Upper lobe of right lung (tissue), 1 donor: Measurements from ENCODE around the gene C2orf72. TPM values are rescaled to one million over a fixed set of nuclear protein-coding genes. Genes with fewer than 3 reads are reported as not detected.

ENCODE experiments used
- ATAC-seq: fragments of 200-7000 bp; cut with Tn5 transposase; one replicate; pipeline ENCODE4 v1.9.1; 2020; ENCODE audit warnings: mild to moderate bottlenecking, moderate library complexity
- DNase-seq: peaks from one replicate; pipeline ENCODE4 v3.0.0-alpha.2; 2020
- H3K27ac ChIP-seq: fragments of 200-600 bp; one replicate; pipeline ENCODE4 v1.8.0; 2022
- H3K27me3 ChIP-seq: fragments of 200-600 bp; one replicate; pipeline ENCODE4 v1.8.0; 2022; ENCODE audit warnings: mild to moderate bottlenecking
- H3K36me3 ChIP-seq: fragments of 200-600 bp; one replicate; pipeline ENCODE4 v1.8.0; 2022
- H3K4me1 ChIP-seq: fragments of 200-600 bp; one replicate; pipeline ENCODE4 v1.8.0; 2022
- H3K4me3 ChIP-seq: fragments of 200-600 bp; one replicate; pipeline ENCODE4 v1.8.0; 2022; ENCODE audit warnings: mild to moderate bottlenecking
- H3K9me3 ChIP-seq: fragments of 200-600 bp; one replicate; pipeline ENCODE4 v1.8.0; 2022
- intact Hi-C: fragments of 100-400 bp; cut with DNase I; formaldehyde crosslinking; loops from one replicate; pipeline ENCODE4 v1.11.0; 2022
- total RNA-seq: library from RNA; stranded (reverse); fragmentation: NEBNext Ultra II Directional; extraction: Animal tissue kit (Norgen Biotek cat#: 25700); gene quantifications from one replicate; pipeline ENCODE4 v1.2.1, GENCODE V29; 2021
- TF ChIP-seq, protein P1 (sequence below): fragments of 200-600 bp; IDR thresholded peaks from one replicate; pipeline ENCODE4 v1.8.0; 2022; ENCODE audit warnings: antibody characterized with exemption
- donor health status: DM: no; HTN: yes; CAD: no; lungs with severe emphysema.

The C2orf72 gene
- total RNA-seq, 1 donor from 2014 or later = 1.5 TPM

DNA sequence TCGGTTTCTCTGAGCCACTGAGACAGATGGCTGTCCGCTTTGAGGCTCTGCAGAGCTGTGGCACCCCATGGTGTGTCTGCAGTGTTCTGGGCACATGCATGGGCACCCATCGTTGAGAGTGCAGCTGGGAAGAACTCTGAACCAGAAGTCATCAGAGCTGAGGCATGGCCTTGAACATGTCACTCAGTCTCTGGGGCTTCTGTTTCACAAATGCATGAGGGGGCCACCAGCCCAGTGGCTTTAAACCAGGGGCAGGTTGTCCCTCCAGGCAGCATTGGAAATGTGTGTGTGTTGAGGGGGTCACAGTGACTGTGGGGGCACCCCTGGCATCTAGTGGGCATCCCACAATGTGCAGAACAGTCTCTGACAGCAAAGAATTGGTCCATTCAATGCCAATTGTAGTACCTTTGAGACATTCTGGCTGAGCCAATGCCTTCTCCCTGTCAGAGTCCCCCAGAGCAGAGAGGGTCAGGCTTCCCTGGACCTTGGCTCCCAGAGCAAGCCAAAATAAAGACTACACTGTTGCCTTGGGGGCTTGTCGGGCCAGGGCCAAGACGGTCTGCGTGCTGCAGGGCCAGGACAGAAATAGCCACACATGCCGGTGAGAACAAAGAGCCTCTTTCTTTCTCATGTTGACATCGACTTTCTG lies 10.1 kb downstream of the C2orf72 start:
- ATAC-seq (no peak), DNase-seq (peak; percentile 37)
- Histone ChIP-seq H3K9me3 (no peaks in the 10 kb centered on the region), H3K27ac (no peak overlapping the region), H3K4me1 (peaks cover 3% of the 10 kb centered on the region), H3K27me3 (peaks cover 12% of the 10 kb centered on the region), H3K4me3 (no peak overlapping the region), H3K36me3 (no peaks in the 10 kb centered on the region)
- intact Hi-C loops = no loop called here
- TF ChIP-seq, protein P1, sequence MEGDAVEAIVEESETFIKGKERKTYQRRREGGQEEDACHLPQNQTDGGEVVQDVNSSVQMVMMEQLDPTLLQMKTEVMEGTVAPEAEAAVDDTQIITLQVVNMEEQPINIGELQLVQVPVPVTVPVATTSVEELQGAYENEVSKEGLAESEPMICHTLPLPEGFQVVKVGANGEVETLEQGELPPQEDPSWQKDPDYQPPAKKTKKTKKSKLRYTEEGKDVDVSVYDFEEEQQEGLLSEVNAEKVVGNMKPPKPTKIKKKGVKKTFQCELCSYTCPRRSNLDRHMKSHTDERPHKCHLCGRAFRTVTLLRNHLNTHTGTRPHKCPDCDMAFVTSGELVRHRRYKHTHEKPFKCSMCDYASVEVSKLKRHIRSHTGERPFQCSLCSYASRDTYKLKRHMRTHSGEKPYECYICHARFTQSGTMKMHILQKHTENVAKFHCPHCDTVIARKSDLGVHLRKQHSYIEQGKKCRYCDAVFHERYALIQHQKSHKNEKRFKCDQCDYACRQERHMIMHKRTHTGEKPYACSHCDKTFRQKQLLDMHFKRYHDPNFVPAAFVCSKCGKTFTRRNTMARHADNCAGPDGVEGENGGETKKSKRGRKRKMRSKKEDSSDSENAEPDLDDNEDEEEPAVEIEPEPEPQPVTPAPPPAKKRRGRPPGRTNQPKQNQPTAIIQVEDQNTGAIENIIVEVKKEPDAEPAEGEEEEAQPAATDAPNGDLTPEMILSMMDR = no peak

DNA sequence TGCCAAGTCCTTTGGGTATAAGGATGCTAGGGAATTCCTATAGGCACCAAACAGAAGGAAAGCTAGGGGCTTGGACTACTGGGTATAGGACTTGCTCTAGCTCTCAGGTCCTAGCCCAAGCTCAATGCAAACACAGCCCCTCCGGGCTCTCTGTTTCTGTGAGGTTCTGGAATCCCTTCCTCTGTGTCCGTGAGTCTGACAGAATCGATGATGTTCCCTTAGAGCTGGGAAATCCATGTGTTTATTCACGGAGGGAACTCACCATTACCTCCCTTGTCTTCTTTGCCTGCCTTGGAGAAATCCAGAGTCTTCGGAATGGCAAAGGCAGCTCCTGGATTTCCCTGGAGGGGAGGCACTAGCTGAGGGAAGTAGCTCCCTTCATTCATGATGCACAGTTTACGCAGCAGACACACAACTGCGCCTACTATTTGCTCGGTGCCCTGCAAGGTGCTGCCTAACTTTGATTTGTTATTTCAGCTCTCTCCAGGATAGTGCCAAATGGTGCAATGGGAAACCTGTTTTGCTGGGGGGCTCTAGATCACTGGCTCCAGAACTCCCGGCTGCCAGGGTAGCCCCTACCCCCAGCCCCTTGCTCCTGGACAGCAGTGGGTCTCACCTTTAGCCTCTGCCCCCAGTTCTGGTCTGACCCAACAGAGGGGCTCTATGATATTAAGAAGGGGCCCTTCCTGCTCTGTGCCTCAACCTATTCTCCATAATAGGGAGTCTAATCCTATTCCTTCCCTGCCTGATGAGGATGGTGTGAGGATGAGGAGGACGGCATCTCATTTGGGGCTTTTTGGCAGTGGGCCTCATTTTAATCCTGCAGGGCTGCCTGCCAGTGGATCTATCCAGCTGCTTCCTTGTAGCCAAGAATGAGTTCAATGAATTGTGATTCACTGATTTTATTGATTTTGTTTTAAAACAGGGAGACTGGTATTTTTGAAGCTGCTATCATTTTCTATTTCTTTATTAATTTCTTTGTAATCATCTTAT lies 10.9 kb downstream of the C2orf72 start:
- peaks cover 4% of the 10 kb centered on the region for H3K4me1 ChIP-seq
- DNase-seq = no peak
- intact Hi-C loops = no loop called here
- H3K4me3 ChIP-seq = no peak overlapping the region
- peaks cover 12% of the 10 kb centered on the region for H3K27me3 ChIP-seq
- H3K36me3 ChIP-seq = no peaks in the 10 kb centered on the region
- TF ChIP-seq, protein P1 = no peak
- H3K9me3 ChIP-seq = no peaks in the 10 kb centered on the region
- no peak overlapping the region for H3K27ac ChIP-seq
- ATAC-seq = no peak

DNA sequence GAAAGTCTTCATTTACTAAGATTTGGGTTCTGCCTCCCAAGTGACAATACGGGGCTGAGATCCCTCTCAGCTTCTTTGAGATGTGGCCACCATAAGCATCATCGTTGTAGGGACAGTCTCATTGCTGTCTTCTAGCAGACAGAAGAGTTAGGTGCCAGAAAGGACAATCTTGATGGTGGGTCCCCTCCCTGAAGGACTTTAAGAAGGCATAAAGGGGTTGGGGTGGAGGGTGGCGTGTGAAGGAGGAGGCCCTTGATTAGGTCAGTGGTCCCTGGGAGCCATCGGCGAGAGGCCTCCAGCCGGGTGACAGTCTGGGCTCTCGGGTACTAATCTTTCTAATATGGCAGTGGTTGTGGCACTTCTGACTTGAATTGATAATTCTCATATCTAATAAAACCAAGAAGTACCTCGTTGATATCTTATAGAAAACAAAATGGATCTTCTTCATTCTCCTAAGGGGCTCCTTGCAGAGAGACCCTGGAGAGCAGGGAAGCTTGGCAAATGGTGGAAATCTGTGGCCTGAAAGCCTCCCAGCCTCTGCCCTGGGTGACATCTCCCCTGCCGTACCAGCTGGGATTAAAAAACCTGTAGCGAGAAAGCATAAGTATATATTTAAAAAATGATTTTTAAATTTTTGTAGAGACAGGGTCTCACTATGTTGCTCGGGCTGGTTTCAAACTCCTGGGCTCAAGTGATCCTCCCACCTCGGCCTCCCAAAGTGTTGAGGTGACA lies 12.1 kb downstream of the C2orf72 start:
- DNase-seq (no peak), ATAC-seq (no peak)
- Histone ChIP-seq H3K4me1 (peaks cover 4% of the 10 kb centered on the region), H3K27ac (no peak overlapping the region), H3K27me3 (peaks cover 12% of the 10 kb centered on the region), H3K4me3 (no peak overlapping the region), H3K36me3 (no peaks in the 10 kb centered on the region), H3K9me3 (no peaks in the 10 kb centered on the region)
- intact Hi-C loops = no loop called here
- TF ChIP-seq, protein P1 = no peak

DNA sequence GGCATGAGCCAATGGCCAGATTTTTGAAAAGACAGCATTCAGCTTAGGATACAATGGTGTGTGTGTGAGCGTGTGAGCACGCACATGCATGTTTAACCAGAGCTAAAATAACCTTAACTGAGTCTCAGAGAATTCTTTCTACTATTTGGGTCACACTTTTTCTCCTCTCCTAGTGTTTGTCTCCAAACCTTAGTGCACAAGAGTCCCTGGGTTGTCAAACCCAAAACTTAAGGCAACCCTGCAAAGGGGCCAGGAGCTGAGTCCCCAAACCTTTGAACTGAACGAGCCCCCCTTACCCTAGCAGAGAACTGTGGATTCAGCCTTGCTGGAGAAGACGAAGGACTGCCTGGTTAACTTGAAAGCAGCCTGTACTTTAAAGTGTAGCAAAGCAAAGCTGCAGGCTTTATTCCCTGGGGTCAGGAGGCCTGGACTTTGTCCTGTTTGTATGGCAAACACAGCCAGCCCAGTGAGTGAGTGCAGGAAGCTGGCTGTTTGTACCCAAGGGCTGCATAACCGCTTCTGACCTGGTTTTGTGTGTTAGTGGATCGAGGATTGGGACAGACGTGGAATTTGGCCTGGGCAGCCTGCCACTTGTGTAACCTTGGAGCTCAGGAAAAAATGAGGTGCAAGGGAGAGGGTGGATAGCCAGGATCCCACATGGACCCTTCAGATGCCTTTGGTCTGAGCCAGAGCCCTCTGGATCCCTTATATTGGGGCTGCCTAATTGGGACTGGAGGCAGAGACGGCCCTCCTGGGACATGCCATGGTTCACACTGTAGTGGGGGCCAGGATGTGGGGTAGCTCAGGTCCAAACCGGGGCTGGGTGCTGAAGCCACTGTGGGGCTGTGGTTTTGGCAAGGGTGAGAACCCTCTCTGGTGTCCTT lies 12.9 kb downstream of the C2orf72 start:
- TF ChIP-seq, protein P1 = no peak
- ATAC-seq = no peak
- DNase-seq = no peak
- Histone ChIP-seq H3K36me3 (no peaks in the 10 kb centered on the region), H3K27ac (no peak overlapping the region), H3K4me1 (peaks cover 4% of the 10 kb centered on the region), H3K27me3 (peaks cover 12% of the 10 kb centered on the region), H3K4me3 (no peak overlapping the region), H3K9me3 (no peaks in the 10 kb centered on the region)
- intact Hi-C loops = no loop called here

DNA sequence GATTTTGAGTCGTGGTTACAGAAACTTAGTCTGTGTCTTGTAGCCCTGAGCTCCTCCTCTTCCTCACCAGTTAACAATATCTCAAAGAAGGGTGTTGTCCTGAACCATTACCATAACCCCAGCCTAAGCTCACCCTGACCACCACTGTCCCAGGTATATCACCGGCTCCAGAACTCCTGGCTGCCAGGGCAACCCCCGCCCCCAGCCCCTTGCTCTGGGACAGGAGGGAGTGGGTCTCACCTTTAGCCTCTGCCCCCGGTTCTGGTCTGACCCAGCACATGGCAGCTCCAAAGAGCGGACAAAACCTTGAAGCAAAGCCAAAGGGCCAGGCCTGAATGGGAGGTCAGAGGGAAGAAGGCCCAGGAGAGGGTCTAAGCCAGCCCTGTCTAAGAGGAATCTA lies 13.8 kb downstream of the C2orf72 start:
- Histone ChIP-seq H3K4me1 (peaks cover 4% of the 10 kb centered on the region), H3K27me3 (peaks cover 12% of the 10 kb centered on the region), H3K36me3 (no peaks in the 10 kb centered on the region), H3K27ac (no peak overlapping the region), H3K4me3 (no peak overlapping the region), H3K9me3 (no peaks in the 10 kb centered on the region)
- TF ChIP-seq, protein P1 = no peak
- ATAC-seq = no peak
- no peak for DNase-seq
- intact Hi-C loops = no loop called here
